ENCODE results near the gene NCAPD2. TPM values are rescaled to one million over a fixed set of nuclear protein-coding genes. Genes with fewer than 3 reads are reported as not detected.
"Not testable (repeated sequence)": the region's sequence is repeated elsewhere in the genome, so short reads cannot be mapped to it uniquely, and the experiment has no call there.

Gene NCAPD2
- total and polyA plus RNA-seq, 12 donors = 6.6 to 33.9 (median 20.9) TPM

DNA sequence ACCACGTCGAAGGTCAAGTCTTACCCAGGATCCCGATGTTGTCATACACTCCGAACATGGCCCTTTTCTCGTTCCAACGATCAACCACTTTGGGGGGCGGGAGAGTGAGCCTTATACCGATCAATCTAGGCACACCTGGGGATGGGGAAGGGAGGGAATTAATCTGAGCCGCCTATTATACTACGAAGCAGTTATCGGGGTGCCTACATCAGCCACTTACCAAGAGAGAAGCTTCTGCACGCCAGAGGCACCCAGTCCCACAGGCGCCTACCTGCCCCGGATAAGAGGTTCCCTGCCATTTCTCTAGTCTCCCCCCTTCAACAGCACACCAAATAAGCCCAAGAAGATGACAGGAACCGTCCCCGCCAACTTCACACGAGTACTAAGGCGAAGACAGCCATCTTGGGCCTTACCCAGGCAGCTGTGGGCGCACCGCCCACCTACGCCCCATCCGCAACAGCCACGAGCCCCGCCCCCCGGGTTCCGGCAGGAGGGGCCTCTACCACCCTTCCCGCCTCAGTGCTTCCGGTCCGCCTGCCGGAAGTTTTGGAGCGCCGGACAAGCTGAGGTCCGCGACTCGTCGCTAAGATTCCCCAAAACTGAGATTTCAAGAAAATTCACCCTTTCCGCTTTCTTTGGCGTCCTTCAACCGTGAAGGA lies 935 bp upstream of the NCAPD2 start, which contains the start of gene MRPL51:
TSS of gene MRPL51 (minus strand) at position 425 of the 659 bp plus-strand sequence. CDS start at position 299, 126 bp downstream.
- Histone ChIP-seq H3K27ac (peak within 1 kb of the TSS; percentile 85 to 97 (median 92)), H3K9me3 (replicated peaks in 1 of 3) (no peaks in the 10 kb centered on the region), H3K27me3 (no peaks in the 10 kb centered on the region), H3K4me1 (replicated peaks in 1 of 2) (peaks cover 15 to 23% of the 10 kb centered on the region in 2 donors), H3K36me3 (replicated peaks in 1 of 2) (peaks cover 0 to 15% of the 10 kb centered on the region in 2 donors), H3K4me3 (peak within 1 kb of the TSS; percentile 46 to 91 (median 49))
- DNase-seq = peak; percentile 96 to 99 (median 97)
- 0 to 1% (median 1%) methylated on average over 18 to 39 of the region's 39 CpGs for WGBS, 4 donors
- intact Hi-C loops (cut with DNase I) = no loop called here
- peak in 1 of 2 donors; percentile 62 for TF ChIP-seq POLR2A (IDR thresholded peaks at IDR 0.05)
- TF ChIP-seq, protein P1, sequence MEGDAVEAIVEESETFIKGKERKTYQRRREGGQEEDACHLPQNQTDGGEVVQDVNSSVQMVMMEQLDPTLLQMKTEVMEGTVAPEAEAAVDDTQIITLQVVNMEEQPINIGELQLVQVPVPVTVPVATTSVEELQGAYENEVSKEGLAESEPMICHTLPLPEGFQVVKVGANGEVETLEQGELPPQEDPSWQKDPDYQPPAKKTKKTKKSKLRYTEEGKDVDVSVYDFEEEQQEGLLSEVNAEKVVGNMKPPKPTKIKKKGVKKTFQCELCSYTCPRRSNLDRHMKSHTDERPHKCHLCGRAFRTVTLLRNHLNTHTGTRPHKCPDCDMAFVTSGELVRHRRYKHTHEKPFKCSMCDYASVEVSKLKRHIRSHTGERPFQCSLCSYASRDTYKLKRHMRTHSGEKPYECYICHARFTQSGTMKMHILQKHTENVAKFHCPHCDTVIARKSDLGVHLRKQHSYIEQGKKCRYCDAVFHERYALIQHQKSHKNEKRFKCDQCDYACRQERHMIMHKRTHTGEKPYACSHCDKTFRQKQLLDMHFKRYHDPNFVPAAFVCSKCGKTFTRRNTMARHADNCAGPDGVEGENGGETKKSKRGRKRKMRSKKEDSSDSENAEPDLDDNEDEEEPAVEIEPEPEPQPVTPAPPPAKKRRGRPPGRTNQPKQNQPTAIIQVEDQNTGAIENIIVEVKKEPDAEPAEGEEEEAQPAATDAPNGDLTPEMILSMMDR (IDR thresholded peaks at IDR 0.05) = no peak

DNA sequence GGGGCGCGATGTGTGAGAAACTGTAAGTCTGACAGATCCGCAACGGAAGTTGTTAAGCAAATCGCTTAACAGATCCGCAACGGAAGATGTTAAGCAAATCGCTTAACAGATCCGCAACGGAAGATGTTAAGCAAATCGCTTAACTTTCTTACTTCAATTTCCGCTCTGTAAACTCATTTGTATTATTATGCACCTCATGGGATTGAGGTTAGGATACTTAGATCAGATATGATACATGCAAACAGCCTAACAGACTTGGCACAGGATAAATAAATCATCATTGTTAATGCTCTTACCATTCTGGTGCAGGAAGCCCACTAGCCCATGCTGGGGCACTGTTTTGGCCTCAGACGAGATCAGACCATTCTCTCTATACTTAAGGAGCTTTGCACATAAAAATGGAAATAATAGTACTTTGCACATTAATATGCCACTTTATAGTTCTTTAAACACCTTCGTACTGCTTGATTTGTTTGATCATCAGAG lies 399 bp downstream of the NCAPD2 start:
- 1 to 4% (median 1%) methylated on average over 14 of the region's 14 CpGs for WGBS, 4 donors
- Histone ChIP-seq H3K4me1 (replicated peaks in 1 of 2) (peaks cover 15 to 23% of the 10 kb centered on the region in 2 donors), H3K36me3 (replicated peaks in 1 of 2) (peaks cover 0 to 21% of the 10 kb centered on the region in 2 donors), H3K9me3 (replicated peaks in 1 of 3) (no peaks in the 10 kb centered on the region), H3K4me3 (peak overlapping the region in 2 of 4 donors; percentile 38 to 51), H3K27ac (peak overlapping the region in 4 of 5 donors; percentile 85 to 92 (median 92)), H3K27me3 (no peaks in the 10 kb centered on the region)
- no peak for DNase-seq
- intact Hi-C loops (cut with DNase I) = no loop called here
- TF ChIP-seq, protein P1 (IDR thresholded peaks at IDR 0.05) = no peak
- TF ChIP-seq POLR2A (IDR thresholded peaks at IDR 0.05) = no peak

DNA sequence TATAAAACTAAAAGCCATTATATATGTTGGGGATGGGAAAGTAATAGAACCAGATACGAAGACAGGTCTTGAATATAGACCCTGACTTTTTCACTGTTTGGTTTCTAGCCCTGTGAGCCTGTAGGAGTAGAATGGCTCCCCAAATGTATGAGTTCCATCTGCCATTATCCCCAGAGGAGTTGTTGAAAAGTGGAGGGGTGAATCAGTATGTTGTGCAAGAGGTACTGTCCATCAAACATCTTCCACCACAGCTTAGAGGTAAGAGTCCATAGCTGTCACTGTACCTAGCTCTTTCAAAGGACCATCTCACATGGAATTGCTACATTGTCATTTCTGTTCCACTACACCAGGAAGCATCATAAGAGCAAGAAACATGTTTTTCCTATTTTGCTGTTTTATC lies 1.1 kb downstream of the NCAPD2 start:
- Histone ChIP-seq H3K27ac (no peak overlapping the region), H3K27me3 (no peaks in the 10 kb centered on the region), H3K4me1 (replicated peaks in 1 of 2) (peaks cover 15 to 23% of the 10 kb centered on the region in 2 donors), H3K9me3 (replicated peaks in 1 of 3) (no peaks in the 10 kb centered on the region), H3K36me3 (replicated peaks in 1 of 2) (peaks cover 0 to 23% of the 10 kb centered on the region in 2 donors), H3K4me3 (no peak overlapping the region)
- TF ChIP-seq, protein P1 (IDR thresholded peaks at IDR 0.05) = no peak
- no peak for TF ChIP-seq POLR2A (IDR thresholded peaks at IDR 0.05)
- intact Hi-C loops (cut with DNase I) = no loop called here
- 64 to 89% (median 84%) methylated on average over 1 of the region's 1 CpG for WGBS, 4 donors
- DNase-seq = no peak

DNA sequence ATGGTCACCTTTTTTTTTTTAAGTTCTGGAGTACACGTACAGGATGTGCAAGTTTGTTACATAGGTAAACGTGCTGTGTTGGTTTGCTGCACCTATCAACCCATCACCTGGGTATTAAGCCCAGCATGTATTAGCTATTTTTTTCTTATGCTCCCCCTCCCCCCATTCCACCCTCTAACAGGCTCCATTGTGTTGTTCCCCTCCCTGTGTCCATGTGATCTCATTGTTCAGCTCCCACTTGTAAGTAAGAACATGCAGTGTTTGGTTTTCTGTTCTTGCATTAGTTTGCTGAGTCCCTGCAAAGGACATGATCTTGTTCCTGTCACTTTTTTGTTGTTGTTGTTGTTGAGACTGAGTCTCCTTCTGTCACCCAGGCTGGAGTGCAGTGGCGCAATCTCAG lies 3.4 kb downstream of the NCAPD2 start:
- 69 to 91% (median 80%) methylated on average over 3 of the region's 3 CpGs for WGBS, 4 donors
- peaks cover 12 to 20% of the 10 kb centered on the region in 2 donors for H3K4me1 ChIP-seq (replicated peaks in 1 of 2)

More for the DNA sequence above, 3.4 kb downstream of the NCAPD2 start:
- DNase-seq; H3K9me3 ChIP-seq (replicated peaks in 1 of 3); H3K4me3 ChIP-seq; H3K27me3 ChIP-seq; H3K27ac ChIP-seq; intact Hi-C loops (cut with DNase I): not testable (repeated sequence)
- H3K36me3 ChIP-seq (replicated peaks in 1 of 2) = peaks cover 0 to 20% of the 10 kb centered on the region in 2 donors
